SK-N-MC (cell line): Measurements from ENCODE around the gene MOCS1.

Source experiments
- EZH2 ChIP-seq: fragments of 200-600 bp; sonication (generic); IDR thresholded peaks from one replicate; pipeline ENCODE4 v1.6.1; 2017; ENCODE audit warnings: antibody characterized with exemption
- FOXP2 ChIP-seq: optimal IDR thresholded peaks from 2 replicates; pipeline ENCODE3; 2011; ENCODE audit warnings: mild to moderate bottlenecking, moderate library complexity; ENCODE audit not compliant: insufficient read depth; ENCODE audit errors: extremely low read length, control extremely low read depth
- POLR2AphosphoS5 ChIP-seq: IDR thresholded peaks from 2 replicates; pipeline ENCODE4 v1.6.1; 2012; ENCODE audit warnings: mild to moderate bottlenecking, low read depth, low read length, borderline replicate concordance

GRCh38 chr6:39897698-39898097 lies 36.6 kb downstream of the MOCS1 start:
- TF ChIP-seq POLR2AphosphoS5 (no peak), FOXP2 (no peak), EZH2 (no peak)
